ENCODE data around the gene PPP2R2C. TPM values are rescaled to one million over a fixed set of nuclear protein-coding genes. Genes with fewer than 3 reads are reported as not detected.

The PPP2R2C gene
- total RNA-seq, 1 donor = under 0.01 TPM

DNA sequence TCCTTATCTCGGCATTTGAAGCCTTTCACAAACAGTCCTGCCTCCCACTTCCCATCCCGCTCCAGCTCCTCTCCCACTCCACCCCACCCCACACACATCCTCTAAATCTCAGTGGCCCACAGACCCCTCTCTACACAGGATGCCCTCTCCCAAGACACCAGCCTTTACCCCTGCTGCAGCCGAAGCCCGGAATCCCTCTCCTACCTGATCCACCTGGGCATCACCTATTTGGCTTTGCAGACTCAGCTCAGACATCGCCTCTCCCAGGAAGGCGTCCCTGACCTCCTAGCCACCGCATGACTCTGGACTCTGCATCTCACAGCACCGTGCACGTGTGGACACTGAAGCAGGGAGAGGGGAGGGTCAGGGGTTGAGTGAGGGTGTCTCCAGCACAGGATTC is 11.5 kb downstream of the PPP2R2C start:
- H2AFZ ChIP-seq (ENCODE audit: low read length) = no peak overlapping the region
- H3K36me3 ChIP-seq (ENCODE audit: insufficient read depth, low read length) = no peaks in the 10 kb centered on the region
- DNase-seq (ENCODE audit: insufficient read length, low spot score, missing footprints) = no peak
- no peaks in the 10 kb centered on the region for H3K79me2 ChIP-seq (ENCODE audit: insufficient read depth, low read length)
- no peaks in the 10 kb centered on the region for H4K20me1 ChIP-seq (ENCODE audit: insufficient read depth, low read length)
- H3K4me3 ChIP-seq (ENCODE audit: insufficient read depth, low read length) = no peak overlapping the region
- peaks cover 6% of the 10 kb centered on the region for H3K27me3 ChIP-seq (ENCODE audit: insufficient read depth, low read length)
- no peaks in the 10 kb centered on the region for H3K4me1 ChIP-seq (ENCODE audit: insufficient read depth, low read length)
- TF ChIP-seq, protein P1, sequence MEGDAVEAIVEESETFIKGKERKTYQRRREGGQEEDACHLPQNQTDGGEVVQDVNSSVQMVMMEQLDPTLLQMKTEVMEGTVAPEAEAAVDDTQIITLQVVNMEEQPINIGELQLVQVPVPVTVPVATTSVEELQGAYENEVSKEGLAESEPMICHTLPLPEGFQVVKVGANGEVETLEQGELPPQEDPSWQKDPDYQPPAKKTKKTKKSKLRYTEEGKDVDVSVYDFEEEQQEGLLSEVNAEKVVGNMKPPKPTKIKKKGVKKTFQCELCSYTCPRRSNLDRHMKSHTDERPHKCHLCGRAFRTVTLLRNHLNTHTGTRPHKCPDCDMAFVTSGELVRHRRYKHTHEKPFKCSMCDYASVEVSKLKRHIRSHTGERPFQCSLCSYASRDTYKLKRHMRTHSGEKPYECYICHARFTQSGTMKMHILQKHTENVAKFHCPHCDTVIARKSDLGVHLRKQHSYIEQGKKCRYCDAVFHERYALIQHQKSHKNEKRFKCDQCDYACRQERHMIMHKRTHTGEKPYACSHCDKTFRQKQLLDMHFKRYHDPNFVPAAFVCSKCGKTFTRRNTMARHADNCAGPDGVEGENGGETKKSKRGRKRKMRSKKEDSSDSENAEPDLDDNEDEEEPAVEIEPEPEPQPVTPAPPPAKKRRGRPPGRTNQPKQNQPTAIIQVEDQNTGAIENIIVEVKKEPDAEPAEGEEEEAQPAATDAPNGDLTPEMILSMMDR (IDR thresholded peaks at IDR 0.05; ENCODE audit: extremely low read depth, low read depth, low read length) = no peak
- no peaks in the 10 kb centered on the region for H3K9me3 ChIP-seq (ENCODE audit: low read depth, low read length)
- H3K4me2 ChIP-seq (ENCODE audit: insufficient read depth, low read length) = no peak overlapping the region
- no peak overlapping the region for H3K27ac ChIP-seq (ENCODE audit: low read depth, low read length)

- no peak overlapping the region for H3K4me3 ChIP-seq (ENCODE audit: insufficient read depth, low read length)
- peaks cover 8% of the 10 kb centered on the region for H3K27me3 ChIP-seq (ENCODE audit: insufficient read depth, low read length)
- no peaks in the 10 kb centered on the region for H3K36me3 ChIP-seq (ENCODE audit: insufficient read depth, low read length)
- no peak overlapping the region for H2AFZ ChIP-seq (ENCODE audit: low read length)
- no peak overlapping the region for H3K27ac ChIP-seq (ENCODE audit: low read depth, low read length)
- H3K4me2 ChIP-seq (ENCODE audit: insufficient read depth, low read length) = no peak overlapping the region
- H3K4me1 ChIP-seq (ENCODE audit: insufficient read depth, low read length) = no peaks in the 10 kb centered on the region
- H3K9me3 ChIP-seq (ENCODE audit: low read depth, low read length) = no peaks in the 10 kb centered on the region
- no peaks in the 10 kb centered on the region for H3K79me2 ChIP-seq (ENCODE audit: insufficient read depth, low read length)
- no peak for DNase-seq (ENCODE audit: insufficient read length, low spot score, missing footprints)
- no peaks in the 10 kb centered on the region for H4K20me1 ChIP-seq (ENCODE audit: insufficient read depth, low read length)
- TF ChIP-seq, protein P1 (IDR thresholded peaks at IDR 0.05; ENCODE audit: extremely low read depth, low read depth, low read length) = no peak
Observed at GRCh38 chr4:6458528-6458927, 13.9 kb downstream of the PPP2R2C start.

DNA sequence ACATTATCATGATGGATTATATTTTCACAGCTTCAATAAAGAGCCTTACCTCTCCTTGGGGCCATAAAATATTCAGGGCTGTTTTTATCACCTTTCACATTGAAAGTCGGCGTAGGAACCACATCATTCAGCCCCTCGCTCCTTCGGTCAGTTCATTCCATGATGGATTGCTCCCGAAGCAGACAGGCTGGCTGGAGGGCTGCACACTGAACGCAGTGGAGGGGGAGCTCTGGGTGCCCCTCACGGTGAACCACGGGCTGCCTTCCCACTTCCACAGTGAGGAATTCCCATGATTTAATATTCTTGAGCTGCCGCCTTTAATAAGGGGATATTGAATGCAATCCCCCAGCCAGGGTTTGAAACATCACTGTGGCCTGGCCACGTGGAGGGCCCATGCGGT is 16.0 kb downstream of the PPP2R2C start:
- H3K79me2 ChIP-seq (ENCODE audit: insufficient read depth, low read length) = no peaks in the 10 kb centered on the region
- TF ChIP-seq, protein P1 (IDR thresholded peaks at IDR 0.05; ENCODE audit: extremely low read depth, low read depth, low read length) = no peak
- H2AFZ ChIP-seq (ENCODE audit: low read length) = no peak overlapping the region
- no peaks in the 10 kb centered on the region for H4K20me1 ChIP-seq (ENCODE audit: insufficient read depth, low read length)
- H3K4me3 ChIP-seq (ENCODE audit: insufficient read depth, low read length) = no peak overlapping the region
- H3K4me2 ChIP-seq (ENCODE audit: insufficient read depth, low read length) = no peak overlapping the region
- no peaks in the 10 kb centered on the region for H3K4me1 ChIP-seq (ENCODE audit: insufficient read depth, low read length)
- no peak overlapping the region for H3K27ac ChIP-seq (ENCODE audit: low read depth, low read length)
- no peaks in the 10 kb centered on the region for H3K9me3 ChIP-seq (ENCODE audit: low read depth, low read length)
- H3K36me3 ChIP-seq (ENCODE audit: insufficient read depth, low read length) = no peaks in the 10 kb centered on the region
- peaks cover 8% of the 10 kb centered on the region for H3K27me3 ChIP-seq (ENCODE audit: insufficient read depth, low read length)
- DNase-seq (ENCODE audit: insufficient read length, low spot score, missing footprints) = no peak

- no peak overlapping the region for H3K27ac ChIP-seq (ENCODE audit: low read depth, low read length)
- no peak overlapping the region for H3K4me3 ChIP-seq (ENCODE audit: insufficient read depth, low read length)
- H3K4me2 ChIP-seq (ENCODE audit: insufficient read depth, low read length) = no peak overlapping the region
- no peaks in the 10 kb centered on the region for H3K9me3 ChIP-seq (ENCODE audit: low read depth, low read length)
- no peaks in the 10 kb centered on the region for H4K20me1 ChIP-seq (ENCODE audit: insufficient read depth, low read length)
- H3K79me2 ChIP-seq (ENCODE audit: insufficient read depth, low read length) = no peaks in the 10 kb centered on the region
- TF ChIP-seq, protein P1 (IDR thresholded peaks at IDR 0.05; ENCODE audit: extremely low read depth, low read depth, low read length) = no peak
- H3K36me3 ChIP-seq (ENCODE audit: insufficient read depth, low read length) = no peaks in the 10 kb centered on the region
- H3K4me1 ChIP-seq (ENCODE audit: insufficient read depth, low read length) = no peaks in the 10 kb centered on the region
- H3K27me3 ChIP-seq (ENCODE audit: insufficient read depth, low read length) = peaks cover 6% of the 10 kb centered on the region
- H2AFZ ChIP-seq (ENCODE audit: low read length) = no peak overlapping the region
- DNase-seq (ENCODE audit: insufficient read length, low spot score, missing footprints) = no peak
Observed at GRCh38 chr4:6454112-6454910, 18.1 kb downstream of the PPP2R2C start.

Data from osteoblast (primary cell).